Measurements from ENCODE around the gene RHBDL1. TPM values are rescaled to one million over a fixed set of nuclear protein-coding genes. Genes with fewer than 3 reads are reported as not detected.
"Not testable (repeated sequence)": the region's sequence is repeated elsewhere in the genome, so short reads cannot be mapped to it uniquely, and the experiment has no call there.

RHBDL1 gene
- total RNA-seq, 2 experiments from 2014 or later, result 1.4 to 1.9 TPM

DNA sequence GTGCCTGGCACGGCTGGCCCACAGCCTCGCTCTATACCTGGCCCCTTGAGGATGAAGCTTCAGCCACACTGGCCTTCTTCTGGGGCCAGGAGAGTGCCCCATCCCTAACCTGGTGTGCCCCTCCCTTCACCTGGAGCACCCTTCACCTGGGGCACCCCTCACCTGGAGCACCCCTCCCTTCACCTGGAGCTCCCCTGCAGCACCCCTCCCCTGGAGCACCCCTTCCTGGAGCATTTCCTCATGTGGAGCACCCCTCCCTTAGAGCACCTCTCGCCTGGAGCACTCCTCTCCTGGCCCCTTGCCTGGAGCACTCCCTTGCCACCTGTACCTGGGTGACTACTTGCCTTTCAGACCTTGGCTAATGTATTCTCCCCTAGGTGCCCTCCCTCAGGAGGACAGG, 32.5 kb downstream of the RHBDL1 start:
- H3K27me3 Mint-ChIP-seq (ENCODE audit: low read depth), result peaks cover 35% of the 10 kb centered on the region
- CTCF ChIA-PET, result interaction anchor here (1.0 to 1.7 kb wide), 5 partner anchors 8 to 79 kb away, joined by 3 to 4 read pairs (median 3); partner anchors contain the start of gene CIAO3
- H3K4me3 Mint-ChIP-seq, result no peak overlapping the region
- peaks cover 1% of the 10 kb centered on the region for H3K4me1 Mint-ChIP-seq (ENCODE audit: low read depth)
- H3K9me3 Mint-ChIP-seq (ENCODE audit: insufficient read depth), result no peaks in the 10 kb centered on the region
- DNase-seq (no peak), ATAC-seq (no peak)
- no peak overlapping the region for H3K27ac Mint-ChIP-seq
- POLR2A ChIA-PET, result interaction anchor here (0.9 to 1.0 kb wide), 2 partner anchors 14 to 18 kb away, joined by 3 read pairs; no protein-coding TSS in a partner anchor
- H3K36me3 Mint-ChIP-seq (ENCODE audit: low read depth), result no peaks in the 10 kb centered on the region

DNA sequence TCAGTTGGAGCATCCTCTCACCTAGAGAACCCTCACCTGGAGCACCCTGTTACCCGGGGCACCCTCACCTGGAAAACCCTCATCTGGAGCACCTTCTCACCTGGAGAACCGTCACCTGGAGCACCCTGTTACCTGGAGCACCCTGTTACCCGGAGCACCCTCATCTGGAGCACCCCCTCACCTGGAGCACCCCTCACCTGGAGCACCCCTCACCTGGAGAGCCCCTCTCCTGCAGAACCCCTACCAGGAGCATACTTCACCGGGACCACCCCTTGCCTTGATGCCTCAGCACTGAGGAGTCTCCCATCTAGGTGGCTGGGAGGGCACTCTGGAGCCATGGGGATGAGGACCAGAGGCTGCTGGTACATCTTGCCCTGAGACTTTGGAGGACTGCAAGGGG, 33.5 kb downstream of the RHBDL1 start:
- Mint-ChIP-seq H3K27ac (no peak overlapping the region), H3K36me3 (ENCODE audit: low read depth) (no peaks in the 10 kb centered on the region), H3K4me1 (ENCODE audit: low read depth) (peaks cover 2% of the 10 kb centered on the region), H3K27me3 (ENCODE audit: low read depth) (peaks cover 29% of the 10 kb centered on the region), H3K9me3 (ENCODE audit: insufficient read depth) (no peaks in the 10 kb centered on the region), H3K4me3 (no peak overlapping the region)
- CTCF ChIA-PET, result interaction anchor here (1.2 kb wide), 1 partner anchor 32 kb away, joined by 3 read pairs; the partner anchor contains the start of gene CIAO3
- ATAC-seq (no peak), DNase-seq (no peak)
- POLR2A ChIA-PET, result interaction anchor here (0.9 kb wide), 1 partner anchor 13 kb away, joined by 3 read pairs; no protein-coding TSS in a partner anchor

DNA sequence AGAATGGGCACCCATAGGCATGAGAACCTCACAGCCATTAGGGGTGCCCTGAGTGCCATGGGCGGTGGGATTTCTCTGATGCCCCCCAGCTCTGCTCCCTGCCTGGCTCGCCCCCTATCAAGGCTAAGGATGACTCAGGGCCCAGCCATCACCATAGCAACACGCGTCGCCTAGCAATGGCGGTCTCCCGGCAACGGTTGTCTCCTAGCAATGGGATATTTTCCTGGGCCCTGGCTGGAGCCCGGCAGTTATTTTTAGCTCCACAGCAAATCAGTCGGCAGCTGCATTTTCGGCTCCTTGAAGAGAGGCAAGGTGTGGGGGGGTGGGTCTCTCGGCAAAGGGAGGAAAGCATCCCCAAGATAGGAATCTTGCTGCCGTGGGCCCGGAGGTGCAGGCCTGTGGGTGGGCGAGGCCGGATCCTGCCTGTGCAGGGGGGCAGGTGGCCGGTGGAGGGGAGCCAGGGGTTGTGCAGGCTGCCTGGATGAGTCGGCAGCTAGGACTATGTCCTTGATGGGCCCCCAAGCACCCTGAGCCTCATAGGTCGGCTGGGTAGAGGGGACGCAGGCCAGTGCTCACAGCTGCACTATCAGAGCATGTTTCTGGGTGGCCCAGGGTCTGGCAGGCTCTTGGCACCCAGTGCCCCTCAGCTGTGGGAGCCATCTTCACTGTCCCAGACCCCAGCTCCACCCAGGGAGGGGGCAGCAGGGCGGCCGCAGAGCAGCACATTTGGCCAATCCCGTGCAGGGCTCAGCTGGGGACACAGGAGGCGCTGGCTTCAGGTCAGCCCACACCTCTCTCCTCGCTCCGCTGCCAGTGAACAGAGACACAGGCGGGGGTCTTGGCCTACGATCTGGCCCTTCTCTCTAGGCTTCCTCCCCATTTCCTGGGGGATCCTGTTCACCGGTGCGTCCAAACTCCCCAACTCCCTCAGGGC, 34.4 kb downstream of the RHBDL1 start:
- Mint-ChIP-seq H3K27me3 (ENCODE audit: low read depth) (peaks cover 26% of the 10 kb centered on the region), H3K36me3 (ENCODE audit: low read depth) (no peaks in the 10 kb centered on the region), H3K9me3 (ENCODE audit: insufficient read depth) (no peaks in the 10 kb centered on the region), H3K4me3 (no peak overlapping the region), H3K27ac (no peak overlapping the region), H3K4me1 (ENCODE audit: low read depth) (peaks cover 6% of the 10 kb centered on the region)
- DNase-seq (no peak), ATAC-seq (no peak)
- ChIA-PET CTCF (interaction anchor here (1.0 to 3.7 kb wide), 2 partner anchors 26 to 76 kb away, joined by 3 to 51 read pairs; partner anchors contain the start of genes CHTF18 and RPUSD1), POLR2A (no interaction called here)

DNA sequence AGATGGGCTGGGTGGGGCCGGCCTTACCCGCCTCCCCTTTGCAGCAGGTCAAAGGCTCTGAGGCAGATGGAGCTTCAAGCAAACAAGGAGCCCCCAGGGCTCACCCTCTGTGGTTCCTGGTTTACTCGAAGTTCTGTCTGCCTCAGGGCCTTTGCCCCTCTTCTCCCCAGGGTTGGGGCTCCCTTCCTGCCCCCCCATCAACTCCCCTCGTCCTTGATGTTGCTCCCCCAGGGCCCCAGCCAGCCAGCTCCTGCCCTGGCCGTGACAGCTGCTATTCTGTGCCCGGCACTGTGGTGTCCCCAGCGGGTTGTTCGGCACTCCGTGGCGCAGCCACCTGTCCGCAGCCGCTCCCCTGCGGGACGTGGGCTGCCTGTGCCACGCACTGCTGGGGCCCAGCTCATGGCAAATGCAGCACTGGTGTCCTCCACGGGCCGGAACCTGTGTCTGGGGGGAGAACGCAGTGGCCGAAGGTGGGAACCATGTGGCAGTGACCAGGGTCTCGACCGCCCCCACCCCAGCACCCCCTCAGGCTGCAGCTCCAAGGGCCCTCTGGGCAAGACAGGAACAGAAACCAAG, 35.1 kb downstream of the RHBDL1 start:
- Mint-ChIP-seq H3K36me3 (ENCODE audit: low read depth) (no peaks in the 10 kb centered on the region), H3K4me1 (ENCODE audit: low read depth) (peaks cover 6% of the 10 kb centered on the region), H3K27me3 (ENCODE audit: low read depth) (peaks cover 26% of the 10 kb centered on the region), H3K27ac (no peak overlapping the region), H3K9me3 (ENCODE audit: insufficient read depth) (no peaks in the 10 kb centered on the region), H3K4me3 (no peak overlapping the region)
- DNase-seq (no peak), ATAC-seq (no peak)
- ChIA-PET CTCF (interaction anchor here (1.0 to 3.7 kb wide), 2 partner anchors 25 to 75 kb away, joined by 3 to 51 read pairs; partner anchors contain the start of genes CHTF18 and RPUSD1), POLR2A (no interaction called here)

DNA sequence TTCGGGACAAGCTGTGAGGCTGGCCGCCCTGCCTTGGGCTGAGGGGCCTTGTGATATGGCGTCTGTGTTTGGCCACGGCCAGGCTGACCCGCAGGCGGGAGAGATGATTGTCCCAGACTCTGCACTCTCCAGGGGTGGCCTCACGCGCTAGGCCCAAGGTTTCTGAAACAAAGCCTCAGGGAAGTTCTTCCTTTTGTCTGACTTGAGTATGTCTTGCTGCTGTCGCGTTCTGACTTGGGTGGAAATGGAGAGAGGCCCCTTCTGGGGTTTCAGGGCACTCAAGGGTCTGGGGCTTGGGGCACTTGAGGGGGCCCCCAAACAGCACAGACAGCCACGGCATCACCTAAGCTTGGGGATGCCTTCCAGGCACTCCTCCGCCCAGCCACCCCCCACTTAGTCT, 35.6 kb downstream of the RHBDL1 start:
- Mint-ChIP-seq H3K4me3 (no peak overlapping the region), H3K27ac (no peak overlapping the region), H3K36me3 (ENCODE audit: low read depth) (no peaks in the 10 kb centered on the region), H3K4me1 (ENCODE audit: low read depth) (peaks cover 9% of the 10 kb centered on the region), H3K9me3 (ENCODE audit: insufficient read depth) (no peaks in the 10 kb centered on the region), H3K27me3 (ENCODE audit: low read depth) (peaks cover 26% of the 10 kb centered on the region)
- POLR2A ChIA-PET, result no interaction called here
- DNase-seq (no peak), ATAC-seq (no peak)
- CTCF ChIA-PET, result interaction anchor here (3.7 kb wide), 1 partner anchor 74 kb away, joined by 51 read pairs; the partner anchor contains the start of genes CHTF18 and RPUSD1

DNA sequence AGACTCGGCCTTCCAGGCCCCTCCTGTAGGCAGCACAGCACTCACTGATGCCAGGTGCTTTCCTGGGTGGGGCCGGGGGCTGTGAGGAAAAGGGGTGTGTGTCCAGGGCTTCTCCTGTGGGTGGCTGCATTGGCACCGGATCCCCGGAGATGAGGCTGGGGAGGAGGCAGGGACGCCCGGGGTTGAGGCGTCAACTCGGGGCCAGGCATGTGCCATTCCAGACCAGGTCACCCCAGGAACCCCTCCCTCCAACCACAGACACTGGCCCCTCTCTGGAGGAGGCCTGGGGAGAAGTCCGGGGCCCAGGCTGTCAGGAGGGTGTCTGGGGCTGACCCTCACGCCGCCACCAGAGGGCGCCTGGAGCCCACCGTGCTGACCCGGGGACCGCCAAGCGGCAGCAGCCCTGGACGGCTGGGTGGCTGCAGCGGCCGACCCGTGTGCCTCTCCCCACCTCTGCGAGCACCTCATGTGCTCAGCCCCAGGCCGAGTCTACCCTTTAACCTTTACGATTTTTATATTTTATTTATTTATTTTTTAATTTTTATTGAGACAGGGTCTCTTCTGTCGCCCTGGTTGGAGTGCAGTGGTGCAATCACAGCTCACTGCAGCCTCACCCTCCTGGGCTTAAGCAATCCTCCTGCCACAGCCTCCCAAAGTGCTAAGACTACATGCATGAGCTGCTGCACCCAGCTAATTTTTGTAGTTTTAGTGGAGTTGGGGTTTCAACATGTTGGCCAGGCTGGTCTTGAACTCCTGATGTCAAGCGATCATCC, 36.3 kb downstream of the RHBDL1 start:
- DNase-seq, result peak; percentile 85
- Mint-ChIP-seq H3K27me3 (ENCODE audit: low read depth) (peaks cover 24% of the 10 kb centered on the region), H3K9me3 (ENCODE audit: insufficient read depth) (no peaks in the 10 kb centered on the region), H3K36me3 (ENCODE audit: low read depth) (no peaks in the 10 kb centered on the region), H3K27ac (no peak overlapping the region), H3K4me3 (no peak overlapping the region), H3K4me1 (ENCODE audit: low read depth) (peaks cover 11% of the 10 kb centered on the region)
- POLR2A ChIA-PET, result no interaction called here
- CTCF ChIA-PET, result interaction anchor here (0.7 to 3.7 kb wide), 19 partner anchors 9 to 345 kb away, joined by 3 to 51 read pairs (median 4); partner anchors contain the start of genes ANTKMT, CHTF18, CIAO3 and RPUSD1
- peak; percentile 65 for ATAC-seq

DNA sequence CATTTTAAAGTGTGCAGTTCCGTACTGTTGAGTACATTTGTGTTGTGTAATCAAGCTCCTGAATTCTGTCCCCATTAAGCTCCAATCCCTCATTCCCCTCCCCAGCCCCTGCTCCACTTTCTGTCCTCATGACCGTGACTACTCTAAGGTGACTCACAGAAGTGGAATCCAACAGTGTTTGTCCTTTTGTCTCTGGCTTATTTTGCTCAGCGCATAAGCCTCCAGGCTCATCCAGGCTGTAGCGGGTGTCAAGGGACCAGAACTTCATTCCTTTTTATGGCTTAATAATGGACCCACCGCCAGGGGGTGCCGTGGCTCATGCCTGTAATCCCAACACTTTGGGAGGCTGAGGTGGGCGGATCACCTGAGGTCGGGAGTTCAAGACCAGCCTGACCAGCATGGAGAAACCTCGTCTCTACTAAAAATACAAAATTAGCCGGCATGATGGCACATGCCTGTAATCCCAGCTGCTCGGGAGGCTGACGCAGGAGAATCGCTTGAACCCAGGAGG, 37.3 kb downstream of the RHBDL1 start:
- H3K9me3 Mint-ChIP-seq (ENCODE audit: insufficient read depth); H3K27ac Mint-ChIP-seq; ATAC-seq; H3K4me3 Mint-ChIP-seq; H3K36me3 Mint-ChIP-seq (ENCODE audit: low read depth); POLR2A ChIA-PET: not testable (repeated sequence)
- Mint-ChIP-seq H3K27me3 (ENCODE audit: low read depth) (peaks cover 16% of the 10 kb centered on the region), H3K4me1 (ENCODE audit: low read depth) (peaks cover 11% of the 10 kb centered on the region)
- CTCF ChIA-PET, result interaction anchor here (0.7 to 3.7 kb wide), 18 partner anchors 8 to 344 kb away, joined by 3 to 51 read pairs (median 4); partner anchors contain the start of genes ANTKMT, CHTF18, CIAO3 and RPUSD1
- peak; percentile 61 for DNase-seq

DNA sequence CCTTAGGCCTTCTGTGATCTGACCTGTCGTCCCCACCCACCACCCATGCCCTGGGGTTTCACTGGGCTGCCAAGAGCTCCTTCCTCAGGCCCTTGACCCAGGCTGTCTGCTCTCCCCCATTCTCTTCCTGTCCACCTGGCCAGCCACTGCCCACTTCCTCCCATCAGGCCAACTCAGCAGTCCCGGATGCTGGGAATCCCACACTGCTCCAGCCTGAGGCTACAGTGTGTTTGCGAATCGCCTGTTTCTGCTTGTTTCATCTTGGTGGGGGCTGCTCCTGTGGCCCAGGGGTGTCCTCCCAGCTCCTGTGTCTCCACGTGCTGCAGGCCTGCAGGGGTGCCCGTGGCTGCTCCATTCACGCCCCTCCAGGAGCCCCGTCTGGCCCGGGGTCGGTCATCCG, 38.6 kb downstream of the RHBDL1 start:
- ChIA-PET CTCF (interaction anchor here (1.1 kb wide), 1 partner anchor 71 kb away, joined by 4 read pairs; no protein-coding TSS in a partner anchor), POLR2A (interaction anchor here (1.5 kb wide), 1 partner anchor 24 kb away, joined by 6 read pairs; the partner anchor contains the start of gene WDR24)
- no peaks in the 10 kb centered on the region for H3K9me3 Mint-ChIP-seq (ENCODE audit: insufficient read depth)
- H3K4me1 Mint-ChIP-seq (ENCODE audit: low read depth), result peaks cover 16% of the 10 kb centered on the region
- H3K27me3 Mint-ChIP-seq (ENCODE audit: low read depth), result peaks cover 10% of the 10 kb centered on the region
- H3K36me3 Mint-ChIP-seq (ENCODE audit: low read depth), result no peaks in the 10 kb centered on the region
- no peak overlapping the region for H3K27ac Mint-ChIP-seq
- H3K4me3 Mint-ChIP-seq, result no peak overlapping the region
- ATAC-seq, result no peak
- no peak for DNase-seq

DNA sequence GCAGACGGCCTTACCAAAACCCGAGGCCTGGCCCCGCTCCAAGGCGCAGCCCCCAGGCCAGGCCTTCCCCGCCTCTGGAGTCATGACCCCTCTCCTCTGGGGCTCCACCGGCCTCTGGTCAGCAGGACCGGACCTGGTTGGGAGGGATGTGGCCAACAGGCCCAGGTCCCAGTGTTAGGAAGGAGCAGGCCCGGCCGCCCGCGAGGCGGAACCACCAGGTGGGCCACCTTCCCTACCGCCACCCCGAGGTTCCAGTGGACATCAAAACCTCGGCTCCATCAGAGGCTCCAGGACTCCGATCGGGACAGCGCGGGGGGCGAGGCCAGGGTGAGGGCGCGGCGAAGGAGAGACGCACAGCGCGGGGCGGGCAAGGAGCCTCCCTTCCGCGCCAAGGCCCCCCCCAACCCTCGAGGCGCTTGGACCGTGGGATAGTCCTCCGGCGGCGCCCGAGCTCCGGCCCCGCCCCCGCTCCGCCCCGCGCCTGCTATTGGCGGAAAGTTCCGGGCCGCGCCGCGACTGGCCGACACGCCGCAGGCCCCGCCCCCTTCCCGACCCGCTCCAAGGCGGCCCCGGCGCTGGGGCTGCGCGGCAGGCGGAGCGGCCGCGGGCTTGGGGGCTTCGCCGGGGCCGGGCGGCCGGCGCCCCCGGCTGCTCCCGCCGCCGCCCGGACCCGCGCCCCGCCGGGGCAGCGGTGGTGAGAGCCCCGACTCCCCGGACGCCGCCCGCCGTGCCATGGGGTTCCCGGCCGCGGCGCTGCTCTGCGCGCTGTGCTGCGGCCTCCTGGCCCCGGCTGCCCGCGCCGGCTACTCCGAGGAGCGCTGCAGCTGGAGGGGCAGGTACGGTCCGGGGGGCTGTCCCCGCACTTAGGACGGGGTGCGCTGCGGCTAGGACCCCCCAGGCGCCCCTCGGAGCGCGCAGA, 39.3 kb downstream of the RHBDL1 start, which contains the start of gene METRN:
TSS of gene METRN (plus strand) at position 561 of the 919 bp plus-strand sequence. CDS start at position 733, 172 bp downstream.
- ATAC-seq (peak; percentile 89), DNase-seq (peak; percentile 91)
- H3K4me3 Mint-ChIP-seq, result peak within 1 kb of the TSS; percentile 43
- H3K36me3 Mint-ChIP-seq (ENCODE audit: low read depth), result no peaks in the 10 kb centered on the region
- no peaks in the 10 kb centered on the region for H3K9me3 Mint-ChIP-seq (ENCODE audit: insufficient read depth)
- CTCF ChIA-PET, result interaction anchor here (1.0 to 2.1 kb wide), 5 partner anchors 18 to 74 kb away, joined by 3 to 6 read pairs (median 3); partner anchors contain the start of genes CHTF18 and RPUSD1
- H3K4me1 Mint-ChIP-seq (ENCODE audit: low read depth), result peaks cover 23% of the 10 kb centered on the region
- H3K27me3 Mint-ChIP-seq (ENCODE audit: low read depth), result peaks cover 7% of the 10 kb centered on the region
- no peak within 1 kb of the TSS for H3K27ac Mint-ChIP-seq
- POLR2A ChIA-PET, result interaction anchor here (1.0 to 2.3 kb wide), 4 partner anchors 10 to 24 kb away, joined by 3 to 6 read pairs (median 6); partner anchors contain the start of gene WDR24
